Measurements from ENCODE around the gene FOS. TPM values are rescaled to one million over a fixed set of nuclear protein-coding genes. Genes with fewer than 3 reads are reported as not detected.
"Not testable (repeated sequence)": the region's sequence is repeated elsewhere in the genome, so short reads cannot be mapped to it uniquely, and the experiment has no call there.

FOS gene
- polyA plus RNA-seq, 1 donor, result 1,610 TPM

- peaks cover 30% of the 10 kb centered on the region for H3K4me1 ChIP-seq (ENCODE audit: control insufficient read depth, insufficient read depth, low read length)
- H3K27me3 ChIP-seq (ENCODE audit: control insufficient read depth, insufficient read depth, low read length); H3K27ac ChIP-seq (ENCODE audit: low read length); H3K9me3 ChIP-seq (ENCODE audit: control insufficient read depth, low read depth, low read length); H3K4me3 ChIP-seq (ENCODE audit: low read length); DNase-seq; H3K36me3 ChIP-seq (ENCODE audit: control insufficient read depth, insufficient read depth, low read length): not testable (repeated sequence)
- 100% methylated on average over 2 of the region's 7 CpGs for WGBS (ENCODE audit: insufficient coverage, low lambda C conversion rate)
These were observed 43.4 kb upstream of the FOS start for GRCh38 chr14:75235198-75235597.

- whole genome bisulfite sequencing (ENCODE audit: insufficient coverage, low lambda C conversion rate), result no CpG with 5 or more reads among the region's 6 CpGs
- no peak for DNase-seq
- H3K36me3 ChIP-seq (ENCODE audit: control insufficient read depth, insufficient read depth, low read length), result no peaks in the 10 kb centered on the region
- peak overlapping the region; percentile 64 for H3K27ac ChIP-seq (ENCODE audit: low read length)
- peaks cover 19% of the 10 kb centered on the region for H3K4me1 ChIP-seq (ENCODE audit: control insufficient read depth, insufficient read depth, low read length)
- no peaks in the 10 kb centered on the region for H3K27me3 ChIP-seq (ENCODE audit: control insufficient read depth, insufficient read depth, low read length)
- no peak overlapping the region for H3K4me3 ChIP-seq (ENCODE audit: low read length)
- no peaks in the 10 kb centered on the region for H3K9me3 ChIP-seq (ENCODE audit: control insufficient read depth, low read depth, low read length)
These were observed 42.2 kb upstream of the FOS start for GRCh38 chr14:75236467-75236866.

- Histone ChIP-seq H3K36me3 (ENCODE audit: control insufficient read depth, insufficient read depth, low read length) (no peaks in the 10 kb centered on the region), H3K4me3 (ENCODE audit: low read length) (no peak overlapping the region), H3K4me1 (ENCODE audit: control insufficient read depth, insufficient read depth, low read length) (peaks cover 19% of the 10 kb centered on the region), H3K27me3 (ENCODE audit: control insufficient read depth, insufficient read depth, low read length) (no peaks in the 10 kb centered on the region), H3K27ac (ENCODE audit: low read length) (peak overlapping the region; percentile 64), H3K9me3 (ENCODE audit: control insufficient read depth, low read depth, low read length) (no peaks in the 10 kb centered on the region)
- WGBS (ENCODE audit: insufficient coverage, low lambda C conversion rate), result no CpG with 5 or more reads among the region's 9 CpGs
- no peak for DNase-seq
These were observed 41.7 kb upstream of the FOS start for GRCh38 chr14:75236901-75237419.

- peaks cover 16% of the 10 kb centered on the region for H3K4me1 ChIP-seq (ENCODE audit: control insufficient read depth, insufficient read depth, low read length)
These were observed 39.7 kb upstream of the FOS start for GRCh38 chr14:75238756-75239455.

GRCh38 chr14:75240781-75241180, 37.8 kb upstream of the FOS start:
- Histone ChIP-seq H3K4me1 (ENCODE audit: control insufficient read depth, insufficient read depth, low read length) (peaks cover 8% of the 10 kb centered on the region), H3K27ac (ENCODE audit: low read length) (no peak overlapping the region), H3K4me3 (ENCODE audit: low read length) (no peak overlapping the region), H3K36me3 (ENCODE audit: control insufficient read depth, insufficient read depth, low read length) (no peaks in the 10 kb centered on the region), H3K9me3 (ENCODE audit: control insufficient read depth, low read depth, low read length) (no peaks in the 10 kb centered on the region), H3K27me3 (ENCODE audit: control insufficient read depth, insufficient read depth, low read length) (no peaks in the 10 kb centered on the region)
- 100% methylated on average over 1 of the region's 6 CpGs for WGBS (ENCODE audit: insufficient coverage, low lambda C conversion rate)
- no peak for DNase-seq

More at GRCh38 chr14:75238756-75239455, 39.7 kb upstream of the FOS start:
- Histone ChIP-seq H3K4me3 (ENCODE audit: low read length) (no peak overlapping the region), H3K9me3 (ENCODE audit: control insufficient read depth, low read depth, low read length) (no peaks in the 10 kb centered on the region), H3K36me3 (ENCODE audit: control insufficient read depth, insufficient read depth, low read length) (no peaks in the 10 kb centered on the region), H3K27me3 (ENCODE audit: control insufficient read depth, insufficient read depth, low read length) (no peaks in the 10 kb centered on the region), H3K27ac (ENCODE audit: low read length) (peak overlapping the region; percentile 7)
- WGBS (ENCODE audit: insufficient coverage, low lambda C conversion rate), result 100% methylated on average over 1 of the region's 11 CpGs
- DNase-seq, result no peak

- 100% methylated on average over 1 of the region's 12 CpGs for WGBS (ENCODE audit: insufficient coverage, low lambda C conversion rate)
- no peaks in the 10 kb centered on the region for H3K9me3 ChIP-seq (ENCODE audit: control insufficient read depth, low read depth, low read length)
- DNase-seq, result peak; percentile 68 to 73
- no peak overlapping the region for H3K4me3 ChIP-seq (ENCODE audit: low read length)
- H3K36me3 ChIP-seq (ENCODE audit: control insufficient read depth, insufficient read depth, low read length), result no peaks in the 10 kb centered on the region
- peaks cover 2% of the 10 kb centered on the region for H3K4me1 ChIP-seq (ENCODE audit: control insufficient read depth, insufficient read depth, low read length)
- H3K27me3 ChIP-seq (ENCODE audit: control insufficient read depth, insufficient read depth, low read length), result no peaks in the 10 kb centered on the region
- no peak overlapping the region for H3K27ac ChIP-seq (ENCODE audit: low read length)
These were observed 35.9 kb upstream of the FOS start for GRCh38 chr14:75242546-75243273.

- H3K4me3 ChIP-seq (ENCODE audit: low read length), result no peak overlapping the region
- no peaks in the 10 kb centered on the region for H3K36me3 ChIP-seq (ENCODE audit: control insufficient read depth, insufficient read depth, low read length)
- no peaks in the 10 kb centered on the region for H3K27me3 ChIP-seq (ENCODE audit: control insufficient read depth, insufficient read depth, low read length)
- DNase-seq, result no peak
- no peak overlapping the region for H3K27ac ChIP-seq (ENCODE audit: low read length)
- peaks cover 2% of the 10 kb centered on the region for H3K4me1 ChIP-seq (ENCODE audit: control insufficient read depth, insufficient read depth, low read length)
- no peaks in the 10 kb centered on the region for H3K9me3 ChIP-seq (ENCODE audit: control insufficient read depth, low read depth, low read length)
- WGBS (ENCODE audit: insufficient coverage, low lambda C conversion rate), result 100% methylated on average over 1 of the region's 5 CpGs
These were observed 34.5 kb upstream of the FOS start for GRCh38 chr14:75244121-75244520.

- no CpG with 5 or more reads among the region's 7 CpGs for WGBS (ENCODE audit: insufficient coverage, low lambda C conversion rate)
These were observed 31.9 kb upstream of the FOS start for GRCh38 chr14:75246546-75247285.

GRCh38 chr14:75247286-75247922, 31.2 kb upstream of the FOS start:
- WGBS (ENCODE audit: insufficient coverage, low lambda C conversion rate), result 50% methylated on average over 1 of the region's 15 CpGs
- DNase-seq, result peak in 1 of 2 donors; percentile 59
- H3K4me1 ChIP-seq (ENCODE audit: control insufficient read depth, insufficient read depth, low read length), result peaks cover 5% of the 10 kb centered on the region
- no peak overlapping the region for H3K4me3 ChIP-seq (ENCODE audit: low read length)
- no peaks in the 10 kb centered on the region for H3K27me3 ChIP-seq (ENCODE audit: control insufficient read depth, insufficient read depth, low read length)
- no peaks in the 10 kb centered on the region for H3K9me3 ChIP-seq (ENCODE audit: control insufficient read depth, low read depth, low read length)
- H3K27ac ChIP-seq (ENCODE audit: low read length), result no peak overlapping the region
- H3K36me3 ChIP-seq (ENCODE audit: control insufficient read depth, insufficient read depth, low read length), result no peaks in the 10 kb centered on the region

More at GRCh38 chr14:75246546-75247285, 31.9 kb upstream of the FOS start:
- no peaks in the 10 kb centered on the region for H3K9me3 ChIP-seq (ENCODE audit: control insufficient read depth, low read depth, low read length)
- H3K36me3 ChIP-seq (ENCODE audit: control insufficient read depth, insufficient read depth, low read length), result no peaks in the 10 kb centered on the region
- H3K4me3 ChIP-seq (ENCODE audit: low read length), result no peak overlapping the region
- no peaks in the 10 kb centered on the region for H3K27me3 ChIP-seq (ENCODE audit: control insufficient read depth, insufficient read depth, low read length)
- no peak overlapping the region for H3K27ac ChIP-seq (ENCODE audit: low read length)
- no peak for DNase-seq
- H3K4me1 ChIP-seq (ENCODE audit: control insufficient read depth, insufficient read depth, low read length), result peaks cover 2% of the 10 kb centered on the region

- Histone ChIP-seq H3K4me1 (ENCODE audit: control insufficient read depth, insufficient read depth, low read length) (peaks cover 6% of the 10 kb centered on the region), H3K27ac (ENCODE audit: low read length) (no peak overlapping the region), H3K4me3 (ENCODE audit: low read length) (no peak overlapping the region), H3K27me3 (ENCODE audit: control insufficient read depth, insufficient read depth, low read length) (no peaks in the 10 kb centered on the region), H3K9me3 (ENCODE audit: control insufficient read depth, low read depth, low read length) (no peaks in the 10 kb centered on the region), H3K36me3 (ENCODE audit: control insufficient read depth, insufficient read depth, low read length) (no peaks in the 10 kb centered on the region)
- 92% methylated on average over 4 of the region's 6 CpGs for WGBS (ENCODE audit: insufficient coverage, low lambda C conversion rate)
- no peak for DNase-seq
These were observed 30.7 kb upstream of the FOS start for GRCh38 chr14:75247939-75248338.
